Esophagus muscularis mucosa (tissue), 4 donors: Measurements from ENCODE around the gene METAP2. TPM values are rescaled to one million over a fixed set of nuclear protein-coding genes. Genes with fewer than 3 reads are reported as not detected.
"Not testable (repeated sequence)": the region's sequence is repeated elsewhere in the genome, so short reads cannot be mapped to it uniquely, and the experiment has no call there.

ENCODE experiments used
- DNase-seq: peaks from one replicate; pipeline ENCODE4 v3.0.0-alpha.2; 2017; ENCODE audit errors: extremely low spot score
- H3K27ac ChIP-seq, 4 donors: fragments of 200-600 bp; sonication (generic); replicated peaks in 1 of 4; 1 replicate in 3 of 4; 2 replicates in 1 of 4; pipeline ENCODE4 v1.5.1; 2016 to 2019; ENCODE audit warnings: mild to moderate bottlenecking in 1 of 4
- H3K27me3 ChIP-seq, 4 donors: fragments of 200-600 bp; sonication (generic); one replicate each; pipeline versions ENCODE4 v1.5.1 to v1.6.0; 2016 to 2019
- H3K36me3 ChIP-seq, 4 donors: fragments of 200-600 bp; sonication (generic); one replicate each; pipeline ENCODE4 v1.5.1; 2016 to 2019
- H3K4me1 ChIP-seq, 4 donors: fragments of 200-600 bp; sonication (generic); one replicate each; pipeline ENCODE4 v1.5.1; 2016 to 2019
- H3K4me3 ChIP-seq, 4 donors: fragments of 200-600 bp; sonication (generic); 1 replicate in 2 of 4; 2 replicates in 2 of 4; pipeline ENCODE4 v1.5.1; 2016 to 2019; ENCODE audit warnings: mild to moderate bottlenecking in 4 of 4, moderate library complexity in 1 of 4
- H3K9me3 ChIP-seq, 4 donors: fragments of 200-600 bp; sonication (generic); 1 replicate in 3 of 4; 2 replicates in 1 of 4; pipeline ENCODE4 v1.5.1; 2016 to 2019
- EP300 ChIP-seq: sonication (generic); formaldehyde crosslinking; IDR thresholded peaks from one replicate; pipeline ENCODE4 v1.6.1; 2017; ENCODE audit warnings: antibody characterized with exemption
- POLR2A ChIP-seq: fragments of 450-650 bp; IDR thresholded peaks from one replicate; pipeline ENCODE4 v1.6.1; 2017; ENCODE audit warnings: antibody characterized with exemption, moderate library complexity, mild to moderate bottlenecking, low read depth
- POLR2AphosphoS5 ChIP-seq, 2 donors: sonication (generic); formaldehyde crosslinking; IDR thresholded peaks; one replicate each; pipeline ENCODE4 v1.6.1; 2017; ENCODE audit warnings: antibody characterized with exemption in 2 of 2
- WGBS: methylation state at CpG from one replicate; pipeline ENCODE4 v1.1.5; 2018; 5-methylcytosine and 5-hydroxymethylcytosine counted together
- intact Hi-C: fragments of 100-400 bp; cut with DNase I; formaldehyde crosslinking; loops from one replicate; pipeline ENCODE4 v1.15.1; 2023
- total RNA-seq, 4 donors: library from RNA; depleted of rRNA; stranded (reverse); fragments of >200 nt; gene quantifications; one replicate each; pipeline versions ENCODE4 v1.1.0 to v1.2.1, GENCODE V29; 2016
- TF ChIP-seq, protein P1 (sequence below), 3 experiments: fragments of 200-600 bp in 2 of 3; fragments of 450-650 bp in 1 of 3; sonication (generic) in 2 of 3; IDR thresholded peaks; one replicate each; pipeline ENCODE4 v1.5.1; 2017 to 2019; ENCODE audit warnings: antibody characterized with exemption in 3 of 3, mild to moderate bottlenecking in 2 of 3, moderate library complexity in 1 of 3

The METAP2 gene
- total RNA-seq, 4 donors from 2014 or later: 52.6 to 76.2 (median 69.7) TPM

- intact Hi-C loops: no loop called here
Measured at GRCh38 chr12:95435355-95435754, 38.6 kb upstream of the METAP2 start.

GRCh38 chr12:95437565-95437964, 36.4 kb upstream of the METAP2 start:
- Histone ChIP-seq H3K36me3 (no peaks in the 10 kb centered on the region), H3K4me1 (no peaks in the 10 kb centered on the region), H3K4me3 (no peak overlapping the region), H3K27me3 (no peaks in the 10 kb centered on the region), H3K9me3 (no peaks in the 10 kb centered on the region), H3K27ac (no peak overlapping the region)
- no peak for DNase-seq
- no peak for TF ChIP-seq EP300
- TF ChIP-seq POLR2A: no peak
- TF ChIP-seq, protein P1, sequence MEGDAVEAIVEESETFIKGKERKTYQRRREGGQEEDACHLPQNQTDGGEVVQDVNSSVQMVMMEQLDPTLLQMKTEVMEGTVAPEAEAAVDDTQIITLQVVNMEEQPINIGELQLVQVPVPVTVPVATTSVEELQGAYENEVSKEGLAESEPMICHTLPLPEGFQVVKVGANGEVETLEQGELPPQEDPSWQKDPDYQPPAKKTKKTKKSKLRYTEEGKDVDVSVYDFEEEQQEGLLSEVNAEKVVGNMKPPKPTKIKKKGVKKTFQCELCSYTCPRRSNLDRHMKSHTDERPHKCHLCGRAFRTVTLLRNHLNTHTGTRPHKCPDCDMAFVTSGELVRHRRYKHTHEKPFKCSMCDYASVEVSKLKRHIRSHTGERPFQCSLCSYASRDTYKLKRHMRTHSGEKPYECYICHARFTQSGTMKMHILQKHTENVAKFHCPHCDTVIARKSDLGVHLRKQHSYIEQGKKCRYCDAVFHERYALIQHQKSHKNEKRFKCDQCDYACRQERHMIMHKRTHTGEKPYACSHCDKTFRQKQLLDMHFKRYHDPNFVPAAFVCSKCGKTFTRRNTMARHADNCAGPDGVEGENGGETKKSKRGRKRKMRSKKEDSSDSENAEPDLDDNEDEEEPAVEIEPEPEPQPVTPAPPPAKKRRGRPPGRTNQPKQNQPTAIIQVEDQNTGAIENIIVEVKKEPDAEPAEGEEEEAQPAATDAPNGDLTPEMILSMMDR (IDR thresholded peaks at IDR 0.05): no peak
- TF ChIP-seq POLR2AphosphoS5 (IDR thresholded peaks at IDR 0.05): no peak
- 88% methylated on average over 2 of the region's 2 CpGs for WGBS
- intact Hi-C loops: no loop called here

More at GRCh38 chr12:95435355-95435754, 38.6 kb upstream of the METAP2 start:
- no peak overlapping the region for H3K27ac ChIP-seq
- H3K27me3 ChIP-seq: no peaks in the 10 kb centered on the region
- DNase-seq: no peak
- H3K36me3 ChIP-seq: no peaks in the 10 kb centered on the region
- WGBS: 89% methylated on average over 3 of the region's 3 CpGs
- H3K9me3 ChIP-seq: no peaks in the 10 kb centered on the region
- no peaks in the 10 kb centered on the region for H3K4me1 ChIP-seq
- TF ChIP-seq POLR2A (no peak), EP300 (no peak), POLR2AphosphoS5 (IDR thresholded peaks at IDR 0.05) (no peak)
- TF ChIP-seq, protein P1 (IDR thresholded peaks at IDR 0.05): no peak
- H3K4me3 ChIP-seq: no peak overlapping the region

GRCh38 chr12:95439461-95440230, 34.3 kb upstream of the METAP2 start:
- Histone ChIP-seq H3K36me3 (no peaks in the 10 kb centered on the region), H3K27me3 (no peaks in the 10 kb centered on the region), H3K27ac (no peak overlapping the region), H3K4me1 (no peaks in the 10 kb centered on the region), H3K4me3 (no peak overlapping the region), H3K9me3 (no peaks in the 10 kb centered on the region)
- no peak for DNase-seq
- WGBS: 88% methylated on average over 9 of the region's 9 CpGs
- TF ChIP-seq, protein P1 (IDR thresholded peaks at IDR 0.05): no peak
- TF ChIP-seq POLR2A: no peak
- TF ChIP-seq EP300: no peak
- no peak for TF ChIP-seq POLR2AphosphoS5 (IDR thresholded peaks at IDR 0.05)
- intact Hi-C loops: no loop called here

GRCh38 chr12:95440401-95440800, 33.6 kb upstream of the METAP2 start:
- no peaks in the 10 kb centered on the region for H3K4me1 ChIP-seq
- intact Hi-C loops: no loop called here
- no peaks in the 10 kb centered on the region for H3K9me3 ChIP-seq
- no peak overlapping the region for H3K4me3 ChIP-seq
- H3K27me3 ChIP-seq: no peaks in the 10 kb centered on the region
- DNase-seq: no peak
- TF ChIP-seq POLR2A (no peak), EP300 (no peak), POLR2AphosphoS5 (IDR thresholded peaks at IDR 0.05) (no peak)
- TF ChIP-seq, protein P1 (IDR thresholded peaks at IDR 0.05): no peak
- no peak overlapping the region for H3K27ac ChIP-seq
- WGBS: 85% methylated on average over 3 of the region's 3 CpGs
- no peaks in the 10 kb centered on the region for H3K36me3 ChIP-seq

GRCh38 chr12:95443459-95443858, 30.5 kb upstream of the METAP2 start:
- intact Hi-C loops: no loop called here
- no peak for DNase-seq
- Histone ChIP-seq H3K4me3 (no peak overlapping the region), H3K4me1 (no peaks in the 10 kb centered on the region), H3K27ac (no peak overlapping the region), H3K36me3 (no peaks in the 10 kb centered on the region), H3K9me3 (no peaks in the 10 kb centered on the region), H3K27me3 (no peaks in the 10 kb centered on the region)
- 97% methylated on average over 2 of the region's 2 CpGs for WGBS
- TF ChIP-seq, protein P1 (IDR thresholded peaks at IDR 0.05): no peak
- TF ChIP-seq POLR2A (no peak), POLR2AphosphoS5 (IDR thresholded peaks at IDR 0.05) (no peak), EP300 (no peak)

GRCh38 chr12:95445099-95445498, 28.9 kb upstream of the METAP2 start:
- H3K9me3 ChIP-seq, H3K4me1 ChIP-seq, H3K36me3 ChIP-seq, H3K27me3 ChIP-seq, H3K27ac ChIP-seq, H3K4me3 ChIP-seq, intact Hi-C loops, DNase-seq: not testable (repeated sequence)
- WGBS: 87% methylated on average over 4 of the region's 4 CpGs
